AG09319 (cell line): ENCODE measurements around the gene HPS5.

Experiments
- DNase-seq: peaks from one replicate; pipeline ENCODE4 v3.0.0-alpha.2; 2010; ENCODE audit warnings: low read depth; ENCODE audit errors: extremely low read depth
- TF ChIP-seq, protein P1 (sequence below): IDR thresholded peaks from 2 replicates; pipeline ENCODE4 v1.5.1; 2011; ENCODE audit warnings: low read depth, mild to moderate bottlenecking, inconsistent platforms, low read length, moderate library complexity

The HPS5 gene

DNA sequence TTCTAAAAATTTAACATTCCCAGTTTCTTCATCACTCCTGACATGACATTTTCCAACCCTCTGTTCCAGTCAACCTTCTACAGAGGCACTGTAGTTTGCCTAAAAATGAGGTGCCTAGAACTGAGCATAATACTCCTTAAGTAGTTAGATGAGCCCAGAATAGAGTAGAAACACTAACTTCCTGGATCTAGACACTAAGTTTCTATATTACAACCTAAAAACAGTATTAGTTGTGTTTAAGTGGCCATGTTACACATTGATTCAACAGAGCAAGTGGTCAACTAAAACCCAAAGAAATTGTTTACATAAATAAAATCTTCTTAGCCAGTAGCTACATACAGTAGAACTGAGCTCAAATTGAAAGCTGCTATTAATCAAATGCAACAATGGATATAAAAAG, 1.3 kb downstream of the HPS5 start:
- no peak for DNase-seq
- TF ChIP-seq, protein P1, sequence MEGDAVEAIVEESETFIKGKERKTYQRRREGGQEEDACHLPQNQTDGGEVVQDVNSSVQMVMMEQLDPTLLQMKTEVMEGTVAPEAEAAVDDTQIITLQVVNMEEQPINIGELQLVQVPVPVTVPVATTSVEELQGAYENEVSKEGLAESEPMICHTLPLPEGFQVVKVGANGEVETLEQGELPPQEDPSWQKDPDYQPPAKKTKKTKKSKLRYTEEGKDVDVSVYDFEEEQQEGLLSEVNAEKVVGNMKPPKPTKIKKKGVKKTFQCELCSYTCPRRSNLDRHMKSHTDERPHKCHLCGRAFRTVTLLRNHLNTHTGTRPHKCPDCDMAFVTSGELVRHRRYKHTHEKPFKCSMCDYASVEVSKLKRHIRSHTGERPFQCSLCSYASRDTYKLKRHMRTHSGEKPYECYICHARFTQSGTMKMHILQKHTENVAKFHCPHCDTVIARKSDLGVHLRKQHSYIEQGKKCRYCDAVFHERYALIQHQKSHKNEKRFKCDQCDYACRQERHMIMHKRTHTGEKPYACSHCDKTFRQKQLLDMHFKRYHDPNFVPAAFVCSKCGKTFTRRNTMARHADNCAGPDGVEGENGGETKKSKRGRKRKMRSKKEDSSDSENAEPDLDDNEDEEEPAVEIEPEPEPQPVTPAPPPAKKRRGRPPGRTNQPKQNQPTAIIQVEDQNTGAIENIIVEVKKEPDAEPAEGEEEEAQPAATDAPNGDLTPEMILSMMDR = no peak

DNA sequence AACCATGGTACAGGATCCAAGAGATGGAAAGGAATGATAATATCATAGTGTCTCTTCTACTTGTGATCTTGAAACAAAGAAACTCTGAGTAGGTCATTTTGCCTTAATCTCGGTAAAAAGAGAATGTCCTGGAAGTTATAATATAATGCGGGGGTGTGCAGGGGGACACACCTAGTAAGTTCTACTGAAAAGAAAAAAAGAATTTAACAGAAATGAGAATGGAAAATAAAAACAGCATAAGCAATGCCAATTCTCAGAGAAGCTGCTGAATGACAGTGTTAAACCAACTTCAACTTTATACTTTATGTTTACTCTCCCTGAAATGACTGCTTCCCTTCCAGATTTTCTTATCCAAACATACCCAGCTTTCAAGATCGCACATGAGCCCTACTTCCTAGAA, 2.0 kb downstream of the HPS5 start:
- DNase-seq = no peak
- TF ChIP-seq, protein P1 = no peak

DNA sequence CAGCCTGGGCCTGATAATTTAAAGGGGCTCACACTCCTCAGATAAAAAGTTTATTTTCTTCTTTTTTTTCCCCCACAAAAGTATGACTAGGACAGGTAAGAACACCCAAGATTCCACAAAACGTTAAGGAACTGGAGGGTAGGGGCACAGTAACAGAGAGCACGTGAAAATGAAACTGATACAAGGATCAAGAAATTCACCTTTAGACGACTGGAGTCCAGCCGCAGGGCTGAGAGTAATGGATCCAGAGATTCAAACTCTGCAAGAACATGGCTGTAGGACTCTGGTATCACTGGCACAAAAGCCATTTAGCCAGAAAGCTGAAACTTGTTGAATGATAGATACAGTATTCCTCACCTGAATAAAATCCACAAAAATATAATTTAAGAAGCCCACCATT, 4.4 kb downstream of the HPS5 start:
- DNase-seq = no peak
- TF ChIP-seq, protein P1 = no peak

DNA sequence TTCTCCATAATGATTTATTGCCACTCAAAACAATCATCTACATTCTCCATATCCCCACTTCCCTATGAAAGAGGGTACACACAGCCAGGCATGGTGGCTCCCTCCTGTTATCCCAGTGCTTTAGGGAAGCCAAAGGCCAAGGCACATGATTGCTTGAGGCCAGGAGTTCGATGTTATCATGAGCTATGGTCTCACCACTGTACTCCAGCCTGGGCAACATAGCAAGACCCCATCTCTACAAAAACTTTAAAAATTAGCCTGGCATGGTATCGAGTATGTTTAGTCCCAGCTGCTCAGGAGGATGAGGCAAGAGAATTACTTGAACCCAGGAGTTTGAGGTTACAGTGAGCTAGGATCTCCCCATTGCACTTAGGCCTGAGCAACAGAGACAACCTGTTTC, 6.0 kb downstream of the HPS5 start:
- DNase-seq = no peak
- TF ChIP-seq, protein P1 = no peak

DNA sequence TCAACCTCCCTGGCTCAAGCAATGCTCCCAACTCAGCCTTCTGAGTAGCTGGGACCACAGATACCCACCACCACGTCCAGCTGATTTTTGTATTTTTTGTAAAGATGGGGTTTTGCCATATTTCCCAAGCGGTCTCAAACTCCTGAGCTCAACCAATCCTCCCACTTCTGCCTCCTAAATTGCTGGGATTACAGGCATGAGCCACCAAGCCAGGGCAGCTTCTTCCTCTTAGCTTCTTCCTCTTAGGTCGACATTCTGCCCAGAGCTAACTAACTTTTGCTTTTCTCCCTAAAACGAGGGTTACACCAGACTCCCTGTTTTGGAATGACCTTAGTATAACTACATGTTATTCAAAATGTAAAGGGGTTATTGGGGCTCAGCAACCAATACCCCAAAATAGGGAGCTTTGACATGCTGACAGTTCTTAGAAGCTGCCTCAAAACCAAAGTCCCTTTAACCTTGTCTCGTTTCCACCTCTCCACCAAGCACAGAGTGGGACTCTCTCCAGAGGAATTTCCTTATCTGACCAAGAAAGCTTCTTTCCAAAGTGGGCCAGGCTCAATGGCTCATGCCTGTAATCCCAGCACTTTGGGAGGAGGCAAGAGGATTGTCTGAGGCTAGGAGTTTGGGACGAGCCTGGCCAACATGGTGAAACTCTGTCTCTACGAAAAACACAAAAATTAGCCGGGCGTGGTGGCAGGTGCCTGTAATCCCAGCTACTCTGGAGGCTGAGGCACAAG, 7.0 kb downstream of the HPS5 start:
- no peak for DNase-seq
- TF ChIP-seq, protein P1 = no peak

DNA sequence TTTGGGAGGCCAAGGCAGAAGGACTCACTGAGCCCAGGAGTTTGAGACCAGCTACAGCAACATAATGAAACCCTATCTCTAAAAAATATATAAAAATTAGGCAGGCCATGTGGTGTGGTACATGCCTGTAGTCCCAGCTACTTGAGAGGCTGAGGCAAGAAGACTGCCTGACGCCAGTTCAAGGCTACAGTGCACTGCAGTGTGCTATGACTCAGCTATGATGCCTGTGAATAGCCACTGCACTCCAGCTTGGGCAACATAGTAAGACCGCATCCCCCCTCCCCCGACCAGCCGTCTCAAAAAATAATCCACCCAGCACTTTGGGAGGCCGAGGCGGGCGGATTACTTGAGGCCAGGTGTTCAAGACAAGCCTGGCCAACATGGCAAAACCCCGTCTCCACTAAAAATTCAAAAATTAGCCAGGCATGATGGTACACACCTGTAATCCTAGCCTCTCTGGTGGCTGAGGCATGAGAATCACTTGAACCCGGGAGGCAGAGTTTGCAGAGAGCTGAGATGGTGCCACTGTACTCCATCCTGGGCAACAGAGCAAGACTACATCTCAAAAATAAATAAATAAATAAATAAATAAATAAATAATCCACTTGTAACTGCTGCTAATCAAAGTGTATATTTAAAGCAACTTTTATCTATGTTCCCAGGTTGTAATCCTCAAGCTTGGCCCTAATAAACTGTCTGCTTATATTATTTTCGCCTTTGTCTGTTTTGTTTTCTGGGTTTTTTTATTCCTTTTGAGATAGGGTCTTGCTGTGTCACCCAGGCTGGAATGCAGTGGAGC, 7.8 kb downstream of the HPS5 start:
- TF ChIP-seq, protein P1 = no peak
- no peak for DNase-seq

DNA sequence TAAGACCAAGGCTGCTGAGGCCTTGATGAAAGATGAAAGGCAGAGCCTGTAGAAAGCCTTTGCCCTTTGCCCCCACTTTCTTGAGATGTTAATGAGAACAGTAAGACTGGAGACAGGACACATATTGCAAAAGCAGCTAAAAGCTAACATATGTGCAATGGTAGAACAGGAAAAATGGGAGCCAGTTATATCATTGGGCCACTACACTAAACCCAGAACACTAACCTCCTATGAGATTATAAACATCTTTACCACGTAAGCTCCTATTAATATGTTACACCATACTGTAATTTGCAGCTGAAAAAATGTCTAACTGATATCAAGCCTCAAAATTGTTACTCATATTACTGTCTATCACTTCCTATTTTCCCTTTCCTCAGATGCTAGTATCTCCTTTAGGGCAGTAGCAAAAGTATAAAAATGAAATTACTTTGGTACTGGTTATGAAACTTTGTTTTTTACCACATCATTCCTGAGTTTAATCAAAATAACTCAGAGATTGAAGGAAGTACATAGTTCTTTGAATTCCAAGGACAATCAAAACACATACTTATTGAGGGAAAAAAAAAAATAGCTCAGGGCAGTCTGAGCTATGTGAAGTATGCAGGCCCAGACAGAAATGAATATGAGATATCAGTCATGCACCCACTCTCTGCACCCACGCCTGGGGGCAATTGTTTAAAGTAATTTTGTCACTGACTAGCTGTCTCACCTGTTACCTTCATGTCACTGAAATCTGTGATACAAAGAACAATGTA, 9.1 kb downstream of the HPS5 start:
- TF ChIP-seq, protein P1 = no peak
- DNase-seq = peak; percentile 51
